D721Med (cell line): ENCODE measurements around the gene POFUT2.

Experiments used
- DNase-seq: peaks from one replicate; pipeline ENCODE4 v3.0.0; 2011; ENCODE audit warnings: low spot score; ENCODE audit not compliant: insufficient read length
- FAIRE-seq: peaks from 2 replicates; lab custom pipeline; 2011; peaks lifted over from hg19 to GRCh38; lab: Jason Lieb, UNC
- TF ChIP-seq, protein P1 (sequence below): IDR thresholded peaks from 2 replicates; pipeline ENCODE4 v1.5.1; 2012; ENCODE audit warnings: mild to moderate bottlenecking, control low read depth; ENCODE audit not compliant: insufficient read depth; ENCODE audit errors: missing control alignments

Gene POFUT2

DNA sequence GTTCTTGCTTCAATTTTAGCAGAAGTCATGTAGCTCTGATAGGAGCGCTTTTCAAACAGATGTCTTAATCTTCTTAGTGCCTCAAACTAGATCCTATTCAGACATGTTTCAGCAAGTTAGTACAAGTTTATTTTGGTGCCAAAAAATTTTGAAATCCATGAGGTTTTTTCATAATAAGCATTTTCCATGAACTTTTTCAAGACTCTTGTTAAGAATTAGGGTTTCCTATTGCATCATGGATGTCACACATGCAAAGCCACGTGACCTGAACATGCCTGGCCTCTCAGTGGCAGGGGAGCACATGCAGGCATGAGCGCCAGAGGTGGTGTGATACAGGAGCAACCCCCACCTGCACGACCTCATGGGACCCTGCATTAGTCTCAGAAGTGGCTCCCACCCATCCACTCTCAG is 67.6 kb downstream of the POFUT2 start:
- TF ChIP-seq, protein P1, sequence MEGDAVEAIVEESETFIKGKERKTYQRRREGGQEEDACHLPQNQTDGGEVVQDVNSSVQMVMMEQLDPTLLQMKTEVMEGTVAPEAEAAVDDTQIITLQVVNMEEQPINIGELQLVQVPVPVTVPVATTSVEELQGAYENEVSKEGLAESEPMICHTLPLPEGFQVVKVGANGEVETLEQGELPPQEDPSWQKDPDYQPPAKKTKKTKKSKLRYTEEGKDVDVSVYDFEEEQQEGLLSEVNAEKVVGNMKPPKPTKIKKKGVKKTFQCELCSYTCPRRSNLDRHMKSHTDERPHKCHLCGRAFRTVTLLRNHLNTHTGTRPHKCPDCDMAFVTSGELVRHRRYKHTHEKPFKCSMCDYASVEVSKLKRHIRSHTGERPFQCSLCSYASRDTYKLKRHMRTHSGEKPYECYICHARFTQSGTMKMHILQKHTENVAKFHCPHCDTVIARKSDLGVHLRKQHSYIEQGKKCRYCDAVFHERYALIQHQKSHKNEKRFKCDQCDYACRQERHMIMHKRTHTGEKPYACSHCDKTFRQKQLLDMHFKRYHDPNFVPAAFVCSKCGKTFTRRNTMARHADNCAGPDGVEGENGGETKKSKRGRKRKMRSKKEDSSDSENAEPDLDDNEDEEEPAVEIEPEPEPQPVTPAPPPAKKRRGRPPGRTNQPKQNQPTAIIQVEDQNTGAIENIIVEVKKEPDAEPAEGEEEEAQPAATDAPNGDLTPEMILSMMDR = no peak
- no peak for DNase-seq
- FAIRE-seq = no peak

DNA sequence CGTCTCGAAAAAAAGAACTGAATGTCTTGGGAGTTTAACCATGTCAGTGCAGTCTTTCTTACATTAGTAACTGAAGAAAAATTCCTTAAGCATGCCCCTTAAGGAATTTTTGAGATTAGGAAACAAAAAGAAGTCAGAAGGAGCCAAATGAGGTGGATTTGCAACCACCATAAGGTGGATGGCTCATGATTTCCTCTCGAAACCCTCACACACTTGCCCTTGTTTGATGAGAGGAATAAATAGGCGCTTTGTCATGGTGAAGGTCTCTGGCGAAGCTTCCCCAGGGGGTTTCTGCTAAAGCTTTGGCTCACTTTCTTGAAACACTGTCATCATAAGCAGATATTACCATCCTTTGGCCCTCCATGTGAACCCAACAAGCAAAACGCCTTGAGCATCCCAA is 68.2 kb downstream of the POFUT2 start:
- FAIRE-seq = no peak
- DNase-seq = no peak
- TF ChIP-seq, protein P1 = no peak

DNA sequence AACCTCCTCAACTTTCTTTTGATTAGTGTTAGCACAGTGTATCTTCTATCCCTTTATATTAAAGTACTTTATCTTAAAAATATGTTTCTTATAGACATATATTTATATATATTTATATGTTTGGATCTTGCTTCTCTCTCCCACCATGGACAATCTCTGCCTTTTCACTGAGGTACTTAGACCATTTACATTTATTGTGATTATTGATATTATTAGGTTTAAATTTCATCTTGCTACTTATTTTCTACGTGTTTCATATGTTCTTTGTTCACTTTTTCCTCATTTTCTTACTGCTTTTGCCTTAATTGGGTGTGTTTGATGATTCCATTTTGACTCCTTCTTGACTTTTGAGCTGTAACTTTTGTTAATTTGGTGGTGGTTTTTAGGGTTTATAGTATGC is 70.7 kb downstream of the POFUT2 start:
- FAIRE-seq = no peak
- TF ChIP-seq, protein P1 = no peak
- no peak for DNase-seq

DNA sequence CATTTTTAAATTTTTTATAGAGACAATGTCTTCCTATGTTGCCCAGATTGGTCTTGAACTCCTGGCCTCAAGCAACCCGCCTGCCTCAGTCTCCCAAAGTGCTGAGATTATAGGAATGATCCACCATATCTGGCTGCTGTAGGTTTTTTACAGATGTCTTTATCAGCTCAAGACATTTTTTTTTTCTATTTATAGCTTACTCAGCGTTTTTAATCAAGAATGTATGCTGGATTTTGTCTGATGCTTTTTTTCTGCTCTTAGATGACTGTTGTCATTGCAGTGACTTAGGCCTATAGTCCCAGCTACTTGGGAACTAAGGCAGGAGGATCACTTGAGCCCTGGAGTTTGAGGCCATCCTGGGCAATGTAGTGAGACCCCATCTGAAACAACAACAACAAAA is 72.5 kb downstream of the POFUT2 start:
- TF ChIP-seq, protein P1 = no peak
- no peak for FAIRE-seq
- no peak for DNase-seq
